Naive thymus-derived CD8-positive, alpha-beta T cell (primary cell): ENCODE measurements around the gene CAMK1G. TPM values are rescaled to one million over a fixed set of nuclear protein-coding genes. Genes with fewer than 3 reads are reported as not detected.
A peak's percentile ranks its signal among the peaks of the same experiment; 100 is the strongest.

Source experiments
- ATAC-seq, 2 donors: fragments of 150-1000 bp; cut with Tn5 transposase in 1 of 2; sonication (Bioruptor Pico), chemical (Tn5 transposase) in 1 of 2; 1 replicate in 1 of 2; 2 replicates in 1 of 2; pipeline ENCODE4 v1.10.0; 2021; ENCODE audit warnings: mild to moderate bottlenecking in 2 of 2, moderate library complexity in 2 of 2
- POLR2A ChIA-PET: fragments of 350-600 bp; sonication (Branson Sonifier 250); formaldehyde crosslinking; loops from one replicate; lab custom pipeline; 2021; ENCODE audit warnings: antibody characterized with exemption; lab: Charles Lee
- DNase-seq, 10 donors: peaks; one replicate each; pipeline versions ENCODE4 v3.0.0 to v3.0.0-alpha.2; 2020 to 2022
- H3K27ac Mint-ChIP-seq, 10 donors: one replicate each; pipeline ENCODE4 v1.8.0; 2020 to 2022; ENCODE audit warnings: mild to moderate bottlenecking in 10 of 10, mixed read lengths in 10 of 10, moderate library complexity in 4 of 10, inconsistent platforms in 1 of 10
- H3K27me3 Mint-ChIP-seq, 5 donors: one replicate each; pipeline ENCODE4 v1.8.0; 2021 to 2022; ENCODE audit warnings: mixed read lengths in 5 of 5
- H3K36me3 Mint-ChIP-seq, 3 donors: one replicate each; pipeline ENCODE4 v1.8.0; 2020 to 2022; ENCODE audit warnings: mixed read lengths in 3 of 3, mild to moderate bottlenecking in 2 of 3, inconsistent platforms in 1 of 3
- H3K4me1 Mint-ChIP-seq, 4 donors: one replicate each; pipeline ENCODE4 v1.8.0; 2021 to 2022; ENCODE audit warnings: mixed read lengths in 4 of 4
- H3K4me3 Mint-ChIP-seq, 10 donors: one replicate each; pipeline ENCODE4 v1.8.0; 2020 to 2022; ENCODE audit warnings: mild to moderate bottlenecking in 10 of 10, mixed read lengths in 10 of 10, moderate library complexity in 6 of 10, inconsistent platforms in 1 of 10
- H3K9me3 Mint-ChIP-seq, 9 donors: one replicate each; pipeline ENCODE4 v1.8.0; 2020 to 2022; ENCODE audit warnings: mixed read lengths in 9 of 9, mild to moderate bottlenecking in 3 of 9, inconsistent platforms in 1 of 9, moderate library complexity in 1 of 9
- polyA plus RNA-seq, 3 donors: library from polyadenylated mRNA; unstranded; fragments of 300-500 nt; fragmentation: Illumina TruSeq; gene quantifications; one replicate each; pipeline ENCODE4 v1.2.3, GENCODE V29; 2021
- total RNA-seq, 8 experiments: library from RNA in 2 of 8; stranded (reverse) in 2 of 8; gene quantifications; one replicate each; pipeline ENCODE4 v1.2.3 and lab custom pipeline; 2021 to 2026

Gene CAMK1G
- total and polyA plus RNA-seq, 5 experiments from 2014 or later: not detected

- no peak for DNase-seq
- no peak for ATAC-seq
- peaks cover 0 to 7% (median 0%) of the 10 kb centered on the region in 5 donors for H3K27me3 Mint-ChIP-seq
- no peak overlapping the region for H3K4me3 Mint-ChIP-seq
- no peaks in the 10 kb centered on the region for H3K4me1 Mint-ChIP-seq
- no peaks in the 10 kb centered on the region for H3K9me3 Mint-ChIP-seq
- peaks cover 0 to 2% (median 0%) of the 10 kb centered on the region in 3 donors for H3K36me3 Mint-ChIP-seq
- peak overlapping the region in 1 of 10 donors; percentile 13 for H3K27ac Mint-ChIP-seq
- POLR2A ChIA-PET: no interaction called here
Observed at GRCh38 chr1:209643285-209644020, 59.9 kb downstream of the CAMK1G start.

GRCh38 chr1:209645574-209646452 lies 62.3 kb downstream of the CAMK1G start:
- no peak for ATAC-seq
- H3K36me3 Mint-ChIP-seq: peaks cover 0 to 2% (median 0%) of the 10 kb centered on the region in 3 donors
- DNase-seq: no peak
- H3K4me1 Mint-ChIP-seq: peaks cover 0 to 4% (median 2%) of the 10 kb centered on the region in 4 donors
- H3K9me3 Mint-ChIP-seq: no peaks in the 10 kb centered on the region
- no peak overlapping the region for H3K4me3 Mint-ChIP-seq
- H3K27me3 Mint-ChIP-seq: peaks cover 0 to 4% (median 0%) of the 10 kb centered on the region in 5 donors
- POLR2A ChIA-PET: no interaction called here
- peak overlapping the region in 2 of 10 donors; percentile 6 to 47 for H3K27ac Mint-ChIP-seq

GRCh38 chr1:209646558-209646957 lies 63.0 kb downstream of the CAMK1G start:
- no peaks in the 10 kb centered on the region for H3K9me3 Mint-ChIP-seq
- peaks cover 0 to 4% (median 0%) of the 10 kb centered on the region in 5 donors for H3K27me3 Mint-ChIP-seq
- H3K36me3 Mint-ChIP-seq: peaks cover 0 to 2% (median 0%) of the 10 kb centered on the region in 3 donors
- POLR2A ChIA-PET: no interaction called here
- no peak overlapping the region for H3K4me3 Mint-ChIP-seq
- DNase-seq: peak in 1 of 10 donors; percentile 6
- no peak for ATAC-seq
- peaks cover 0 to 9% (median 2%) of the 10 kb centered on the region in 4 donors for H3K4me1 Mint-ChIP-seq
- no peak overlapping the region for H3K27ac Mint-ChIP-seq

GRCh38 chr1:209647156-209647555 lies 63.6 kb downstream of the CAMK1G start:
- Mint-ChIP-seq H3K9me3 (no peaks in the 10 kb centered on the region), H3K27me3 (peaks cover 0 to 4% (median 0%) of the 10 kb centered on the region in 5 donors), H3K4me1 (peaks cover 0 to 9% (median 2%) of the 10 kb centered on the region in 4 donors), H3K27ac (no peak overlapping the region), H3K4me3 (no peak overlapping the region), H3K36me3 (peaks cover 0 to 2% (median 0%) of the 10 kb centered on the region in 3 donors)
- POLR2A ChIA-PET: no interaction called here
- ATAC-seq (no peak), DNase-seq (no peak)

GRCh38 chr1:209648346-209648745 lies 64.8 kb downstream of the CAMK1G start:
- Mint-ChIP-seq H3K27ac (no peak overlapping the region), H3K4me1 (peaks cover 2 to 11% (median 7%) of the 10 kb centered on the region in 4 donors), H3K4me3 (no peak overlapping the region), H3K36me3 (peaks cover 0 to 2% (median 0%) of the 10 kb centered on the region in 3 donors), H3K27me3 (peaks cover 0 to 4% (median 0%) of the 10 kb centered on the region in 5 donors), H3K9me3 (no peaks in the 10 kb centered on the region)
- POLR2A ChIA-PET: no interaction called here
- DNase-seq: no peak
- no peak for ATAC-seq

- no peaks in the 10 kb centered on the region for H3K9me3 Mint-ChIP-seq
- H3K4me3 Mint-ChIP-seq: no peak overlapping the region
- peaks cover 2 to 11% (median 7%) of the 10 kb centered on the region in 4 donors for H3K4me1 Mint-ChIP-seq
- DNase-seq: no peak
- POLR2A ChIA-PET: no interaction called here
- peaks cover 0 to 4% (median 0%) of the 10 kb centered on the region in 5 donors for H3K27me3 Mint-ChIP-seq
- H3K36me3 Mint-ChIP-seq: peaks cover 0 to 2% (median 0%) of the 10 kb centered on the region in 3 donors
- ATAC-seq: no peak
- no peak overlapping the region for H3K27ac Mint-ChIP-seq
Observed at GRCh38 chr1:209648931-209649776, 65.6 kb downstream of the CAMK1G start.

GRCh38 chr1:209650454-209650853 lies 66.9 kb downstream of the CAMK1G start:
- no peak for DNase-seq
- no peak overlapping the region for H3K4me3 Mint-ChIP-seq
- H3K4me1 Mint-ChIP-seq: peaks cover 2 to 11% (median 7%) of the 10 kb centered on the region in 4 donors
- H3K27me3 Mint-ChIP-seq: peaks cover 0 to 4% (median 0%) of the 10 kb centered on the region in 5 donors
- POLR2A ChIA-PET: no interaction called here
- H3K36me3 Mint-ChIP-seq: peaks cover 0 to 2% (median 0%) of the 10 kb centered on the region in 3 donors
- H3K9me3 Mint-ChIP-seq: no peaks in the 10 kb centered on the region
- H3K27ac Mint-ChIP-seq: no peak overlapping the region
- no peak for ATAC-seq

- Mint-ChIP-seq H3K27ac (peak overlapping the region in 2 of 10 donors; percentile 8 to 36), H3K4me1 (peaks cover 2 to 11% (median 7%) of the 10 kb centered on the region in 4 donors), H3K27me3 (peaks cover 0 to 4% (median 0%) of the 10 kb centered on the region in 5 donors), H3K9me3 (no peaks in the 10 kb centered on the region), H3K36me3 (no peaks in the 10 kb centered on the region), H3K4me3 (peak overlapping the region in 1 of 10 donors; percentile 37)
- ATAC-seq: no peak
- DNase-seq: no peak
- POLR2A ChIA-PET: no interaction called here
Observed at GRCh38 chr1:209651138-209651587, 67.6 kb downstream of the CAMK1G start.

GRCh38 chr1:209652121-209652735 lies 68.7 kb downstream of the CAMK1G start, which contains the start of gene LAMB3:
LAMB3 (minus strand) TSS chr1:209652425; CDS start chr1:209650944, 1,481 bp downstream.
- Mint-ChIP-seq H3K27ac (peak within 1 kb of the TSS in 3 of 10 donors; percentile 27 to 77 (median 36)), H3K27me3 (no peaks in the 10 kb centered on the region), H3K4me3 (peak within 1 kb of the TSS in 1 of 10 donors; percentile 37), H3K9me3 (no peaks in the 10 kb centered on the region), H3K4me1 (peaks cover 2 to 11% (median 7%) of the 10 kb centered on the region in 4 donors), H3K36me3 (no peaks in the 10 kb centered on the region)
- POLR2A ChIA-PET: no interaction called here
- DNase-seq (no peak), ATAC-seq (no peak)

- no peak for DNase-seq
- ATAC-seq: no peak
- POLR2A ChIA-PET: no interaction called here
- Mint-ChIP-seq H3K4me1 (peaks cover 2 to 12% (median 7%) of the 10 kb centered on the region in 4 donors), H3K27ac (peak overlapping the region in 2 of 10 donors; percentile 27 to 77), H3K27me3 (peaks cover 0 to 2% (median 0%) of the 10 kb centered on the region in 5 donors), H3K36me3 (no peaks in the 10 kb centered on the region), H3K9me3 (no peaks in the 10 kb centered on the region), H3K4me3 (no peak overlapping the region)
Observed at GRCh38 chr1:209652873-209653401, 69.4 kb downstream of the CAMK1G start.

- no peak for ATAC-seq
- no peak overlapping the region for H3K4me3 Mint-ChIP-seq
- no peak for DNase-seq
- no peaks in the 10 kb centered on the region for H3K9me3 Mint-ChIP-seq
- peak overlapping the region in 2 of 10 donors; percentile 9 to 69 for H3K27ac Mint-ChIP-seq
- POLR2A ChIA-PET: no interaction called here
- peaks cover 3 to 12% (median 7%) of the 10 kb centered on the region in 4 donors for H3K4me1 Mint-ChIP-seq
- H3K36me3 Mint-ChIP-seq: no peaks in the 10 kb centered on the region
- H3K27me3 Mint-ChIP-seq: peaks cover 0 to 6% (median 0%) of the 10 kb centered on the region in 5 donors
Observed at GRCh38 chr1:209653915-209654351, 70.4 kb downstream of the CAMK1G start.
